ENCODE data around the gene INKA2.

- TF ChIP-seq CTCF (IDR thresholded peaks at IDR 0.05) (no peak), POLR2A (IDR thresholded peaks at IDR 0.05) (no peak)
Measured at GRCh38 chr1:111723091-111723806, 15.9 kb downstream of the INKA2 start.
